ENCODE measurements around the gene GIPC3.
"Not testable (repeated sequence)": the region's sequence is repeated elsewhere in the genome, so short reads cannot be mapped to it uniquely, and the experiment has no call there.

Gene GIPC3

DNA sequence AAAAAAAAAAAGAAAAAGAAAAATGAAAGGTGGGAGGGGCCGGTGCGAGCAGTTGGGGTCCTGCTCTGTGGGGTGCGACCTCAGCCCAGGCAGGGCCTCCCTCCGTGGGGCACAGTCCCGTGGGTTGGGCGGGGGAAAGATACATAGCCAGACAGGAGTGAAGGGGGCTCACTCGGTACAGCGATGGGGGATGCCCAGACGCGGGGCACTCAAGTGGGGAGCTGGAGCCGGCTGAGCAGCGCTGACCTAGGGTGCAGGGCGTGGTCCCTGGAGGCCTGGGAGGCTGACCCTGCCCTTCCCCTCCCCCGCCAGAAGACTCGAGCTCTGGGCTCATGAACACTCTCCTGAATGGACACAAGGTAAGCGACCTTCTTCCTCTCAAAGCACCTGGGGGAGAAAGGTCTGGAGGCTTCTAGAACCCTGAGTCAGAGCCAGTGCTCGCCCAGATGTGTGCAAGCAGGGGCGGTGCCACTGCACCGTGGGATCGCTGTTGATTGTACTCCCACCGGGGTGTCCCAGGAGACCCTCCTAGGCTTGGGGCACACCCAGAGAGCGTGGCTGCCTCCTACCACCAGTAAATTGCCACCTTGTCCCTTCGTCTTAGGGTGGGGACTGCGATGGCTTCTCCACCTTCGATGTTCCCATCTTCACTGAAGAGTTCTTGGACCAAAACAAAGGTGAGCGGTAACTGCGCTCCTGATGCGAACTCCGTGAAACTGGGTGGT lies 9.2 kb upstream of the GIPC3 start:
- DNase-seq (ENCODE audit: low read depth) = no peak
- H3K4me3 ChIP-seq (ENCODE audit: control insufficient read depth, low read depth, low read length) = no peak overlapping the region
- TF ChIP-seq, protein P1, sequence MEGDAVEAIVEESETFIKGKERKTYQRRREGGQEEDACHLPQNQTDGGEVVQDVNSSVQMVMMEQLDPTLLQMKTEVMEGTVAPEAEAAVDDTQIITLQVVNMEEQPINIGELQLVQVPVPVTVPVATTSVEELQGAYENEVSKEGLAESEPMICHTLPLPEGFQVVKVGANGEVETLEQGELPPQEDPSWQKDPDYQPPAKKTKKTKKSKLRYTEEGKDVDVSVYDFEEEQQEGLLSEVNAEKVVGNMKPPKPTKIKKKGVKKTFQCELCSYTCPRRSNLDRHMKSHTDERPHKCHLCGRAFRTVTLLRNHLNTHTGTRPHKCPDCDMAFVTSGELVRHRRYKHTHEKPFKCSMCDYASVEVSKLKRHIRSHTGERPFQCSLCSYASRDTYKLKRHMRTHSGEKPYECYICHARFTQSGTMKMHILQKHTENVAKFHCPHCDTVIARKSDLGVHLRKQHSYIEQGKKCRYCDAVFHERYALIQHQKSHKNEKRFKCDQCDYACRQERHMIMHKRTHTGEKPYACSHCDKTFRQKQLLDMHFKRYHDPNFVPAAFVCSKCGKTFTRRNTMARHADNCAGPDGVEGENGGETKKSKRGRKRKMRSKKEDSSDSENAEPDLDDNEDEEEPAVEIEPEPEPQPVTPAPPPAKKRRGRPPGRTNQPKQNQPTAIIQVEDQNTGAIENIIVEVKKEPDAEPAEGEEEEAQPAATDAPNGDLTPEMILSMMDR (IDR thresholded peaks at IDR 0.05; ENCODE audit: control insufficient read depth, insufficient read depth, low read depth, low read length, missing control alignments) = no peak

DNA sequence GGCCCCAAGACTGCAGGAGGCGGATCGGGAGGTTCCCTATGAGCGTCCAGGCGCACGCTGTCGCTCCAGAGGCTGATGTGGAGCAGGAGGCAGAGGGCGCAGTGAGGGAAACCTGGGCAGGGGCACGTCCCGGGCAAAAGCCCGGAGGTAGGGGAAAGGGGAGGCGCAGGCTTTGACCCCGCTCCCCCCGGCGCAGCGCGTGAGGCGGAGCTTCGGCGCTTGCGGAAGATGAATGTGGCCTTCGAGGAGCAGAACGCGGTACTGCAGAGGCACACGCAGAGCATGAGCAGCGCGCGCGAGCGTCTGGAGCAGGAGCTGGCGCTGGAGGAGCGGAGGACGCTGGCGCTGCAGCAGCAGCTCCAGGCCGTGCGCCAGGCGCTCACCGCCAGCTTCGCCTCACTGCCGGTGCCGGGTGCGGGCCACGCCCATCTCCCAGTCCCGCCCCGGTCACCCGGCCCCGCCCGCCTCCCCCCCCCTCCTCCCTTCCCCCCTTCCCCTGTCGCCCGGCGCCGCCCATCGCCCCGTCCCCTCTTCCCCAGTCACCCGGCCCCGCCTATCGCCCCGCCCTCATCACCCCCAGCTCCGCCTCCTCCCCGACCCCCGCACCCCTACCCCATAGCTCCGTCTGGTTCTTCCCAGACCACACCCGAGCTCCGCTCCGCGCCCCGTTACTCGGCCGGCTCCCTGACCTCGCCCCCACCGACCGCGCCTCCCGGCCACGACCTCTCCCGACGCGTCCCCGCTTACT lies 8.4 kb upstream of the GIPC3 start:
- H3K4me3 ChIP-seq (ENCODE audit: control insufficient read depth, low read depth, low read length) = no peak overlapping the region
- TF ChIP-seq, protein P1 (IDR thresholded peaks at IDR 0.05; ENCODE audit: control insufficient read depth, insufficient read depth, low read depth, low read length, missing control alignments) = no peak
- no peak for DNase-seq (ENCODE audit: low read depth)

DNA sequence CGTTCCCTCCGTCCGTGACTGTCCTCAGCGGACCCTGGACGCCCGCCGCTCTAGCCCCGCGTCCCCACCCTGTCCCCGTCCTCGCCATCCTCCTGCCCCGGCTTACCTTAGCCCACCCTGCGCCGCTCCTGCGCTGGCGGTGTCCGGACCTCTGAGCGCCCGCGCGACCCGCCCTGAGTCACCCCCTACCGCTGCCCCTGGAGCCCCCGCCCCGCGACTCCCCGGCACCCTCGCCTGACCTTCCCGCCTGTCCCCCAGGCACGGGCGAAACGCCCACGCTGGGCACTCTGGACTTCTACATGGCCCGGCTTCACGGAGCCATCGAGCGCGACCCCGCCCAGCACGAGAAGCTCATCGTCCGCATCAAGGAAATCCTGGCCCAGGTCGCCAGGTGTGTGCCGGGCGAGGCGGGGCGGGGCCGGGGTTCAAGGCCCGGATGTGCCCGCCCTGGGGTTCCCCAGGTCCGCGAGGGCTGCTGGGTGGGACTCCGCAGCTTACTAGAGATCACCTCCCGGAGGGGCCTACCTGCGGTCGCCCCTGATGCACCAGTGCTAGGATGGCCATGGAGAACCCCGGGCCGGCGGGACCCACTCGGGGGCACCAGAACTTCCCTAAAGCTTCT lies 7.4 kb upstream of the GIPC3 start:
- H3K4me3 ChIP-seq (ENCODE audit: control insufficient read depth, low read depth, low read length) = no peak overlapping the region
- TF ChIP-seq, protein P1 (IDR thresholded peaks at IDR 0.05; ENCODE audit: control insufficient read depth, insufficient read depth, low read depth, low read length, missing control alignments) = no peak
- DNase-seq (ENCODE audit: low read depth) = no peak

DNA sequence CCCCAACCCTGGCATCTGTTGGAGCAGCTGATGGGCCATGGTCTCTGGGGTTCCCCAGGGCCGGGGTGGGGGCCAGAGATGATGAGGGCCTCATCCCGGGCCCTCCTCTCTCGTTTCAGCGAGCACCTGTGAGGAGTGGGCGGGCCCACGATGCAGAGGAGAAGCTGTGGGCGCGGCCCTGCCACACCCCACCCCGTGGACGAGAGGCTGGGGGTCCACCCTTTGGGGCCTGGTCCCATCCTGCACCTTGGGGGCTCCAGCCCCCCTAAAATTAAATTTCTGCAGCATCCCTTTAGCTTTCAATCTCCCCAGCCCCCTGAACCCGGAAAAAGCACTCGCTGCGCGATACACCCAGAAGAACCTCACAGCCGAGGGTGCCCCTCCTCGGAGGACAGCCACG lies 6.9 kb upstream of the GIPC3 start:
- TF ChIP-seq, protein P1 (IDR thresholded peaks at IDR 0.05; ENCODE audit: control insufficient read depth, insufficient read depth, low read depth, low read length, missing control alignments) = no peak
- no peak overlapping the region for H3K4me3 ChIP-seq (ENCODE audit: control insufficient read depth, low read depth, low read length)
- DNase-seq (ENCODE audit: low read depth) = no peak

DNA sequence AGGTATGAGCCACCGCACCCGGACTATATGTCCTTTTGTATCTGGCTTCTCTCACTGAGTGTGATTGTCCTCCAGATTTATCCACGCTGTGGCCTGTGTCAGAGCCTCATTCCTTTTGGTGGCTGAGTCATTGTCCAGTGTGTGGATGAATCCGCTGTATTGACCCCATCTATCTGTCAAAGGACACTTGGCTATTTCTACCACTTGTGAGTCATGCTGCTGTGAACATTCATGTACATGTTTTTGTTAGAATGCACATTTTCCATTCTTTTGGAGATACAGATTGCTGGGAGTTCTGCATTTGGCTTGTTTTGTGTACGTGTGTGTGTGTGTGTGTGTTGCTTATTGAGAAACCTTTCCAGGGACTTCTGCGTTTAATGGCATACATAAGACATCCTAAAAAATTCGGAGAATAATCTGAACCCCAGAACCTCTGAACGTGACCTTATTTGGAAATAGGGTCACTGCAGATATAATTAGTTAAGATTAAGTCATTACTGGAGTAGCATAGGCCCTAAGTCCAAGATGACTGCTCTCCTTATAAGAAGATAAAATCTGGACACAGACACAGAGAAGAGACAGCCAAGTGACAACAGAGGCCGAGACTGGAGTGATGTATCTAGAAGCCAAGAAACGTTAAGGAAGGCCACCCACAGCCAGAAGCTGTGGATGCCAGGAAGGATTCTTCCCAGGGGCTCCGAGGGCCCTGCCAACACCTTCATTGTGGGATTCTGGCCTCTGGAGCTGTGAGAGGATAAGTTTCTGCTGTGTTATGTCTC lies 4.9 kb upstream of the GIPC3 start:
- TF ChIP-seq, protein P1 (IDR thresholded peaks at IDR 0.05; ENCODE audit: control insufficient read depth, insufficient read depth, low read depth, low read length, missing control alignments) = no peak
- H3K4me3 ChIP-seq (ENCODE audit: control insufficient read depth, low read depth, low read length) = no peak overlapping the region
- DNase-seq (ENCODE audit: low read depth) = peak; percentile 78

DNA sequence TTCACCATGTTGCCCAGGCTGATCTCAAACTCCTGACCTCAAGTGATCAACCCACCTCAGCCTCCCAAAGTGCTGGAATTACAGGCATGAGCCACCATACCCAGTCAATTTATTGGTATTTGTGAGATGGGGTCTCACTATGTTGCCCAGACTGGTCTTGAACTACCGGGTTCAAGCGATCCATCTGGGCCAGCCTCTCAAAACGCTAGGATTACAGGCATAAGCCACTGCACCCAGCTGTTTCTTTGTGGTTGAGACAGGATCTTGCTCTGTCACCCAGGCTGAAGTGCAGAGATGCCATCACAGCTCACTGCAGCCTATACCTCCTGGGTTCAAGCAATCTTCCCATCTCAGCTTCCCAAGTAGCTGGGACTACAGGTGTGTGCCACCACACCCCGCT lies 3.5 kb upstream of the GIPC3 start:
- not testable (repeated sequence) for H3K4me3 ChIP-seq (ENCODE audit: control insufficient read depth, low read depth, low read length); DNase-seq (ENCODE audit: low read depth)

DNA sequence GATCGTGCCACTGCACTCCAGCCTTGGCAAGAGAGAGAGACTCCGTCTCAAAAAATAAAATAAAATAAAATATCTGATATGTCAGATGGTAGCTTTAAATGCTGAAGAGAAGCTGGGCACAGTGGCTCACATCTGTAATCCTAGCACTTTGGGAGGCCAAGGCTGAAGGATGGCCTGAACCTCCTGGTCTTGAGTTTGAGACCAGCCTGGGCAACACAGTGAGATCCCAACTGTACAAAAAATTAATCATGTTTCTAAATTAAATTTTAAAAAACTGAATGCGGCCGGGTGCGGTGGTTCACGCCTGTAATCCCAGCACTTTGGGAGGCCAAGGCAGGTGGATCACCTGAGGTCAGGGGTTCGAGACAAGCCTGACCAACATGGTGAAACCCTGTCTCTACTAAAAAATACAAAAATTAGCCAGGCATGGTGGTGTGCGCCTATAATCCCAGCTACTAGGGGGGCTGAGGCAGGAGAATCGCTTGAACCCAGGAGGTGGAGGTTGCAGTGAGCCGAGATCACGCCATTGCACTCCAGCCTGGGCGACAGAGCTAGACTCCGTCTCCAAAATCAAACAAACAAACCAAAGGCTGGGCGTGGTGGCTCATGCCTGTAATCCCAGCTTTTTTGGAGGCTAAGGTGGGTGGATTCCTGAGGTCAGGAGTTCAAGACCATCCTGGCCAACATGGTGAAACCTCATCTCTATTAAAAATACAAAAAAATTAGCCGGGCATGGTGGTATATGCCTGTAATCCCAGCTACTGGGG lies 1.1 kb upstream of the GIPC3 start:
- not testable (repeated sequence) for H3K4me3 ChIP-seq (ENCODE audit: control insufficient read depth, low read depth, low read length); DNase-seq (ENCODE audit: low read depth)

Data from AG09309 (cell line).